ENCODE data around the gene GPR15. TPM values are rescaled to one million over a fixed set of nuclear protein-coding genes. Genes with fewer than 3 reads are reported as not detected.

Gene GPR15
- total and polyA plus RNA-seq, 10 of the 15 experiments (the other 5 are each of a cell fraction or from before 2014, with no cell fraction given): 70.7 to 150 (median 115) TPM

GRCh38 chr3:98573181-98573728 is 41.5 kb downstream of the GPR15 start (continued):
- TF ChIP-seq CUX1 (IDR thresholded peaks at IDR 0.05; ENCODE audit: insufficient replicate concordance, low read depth, low read length): no peak
- peak; percentile 32; the same call in 1 of the 2 replicates for TF ChIP-seq ATF7 (IDR thresholded peaks at IDR 0.05; ENCODE audit: low read depth)
- TF ChIP-seq EED (IDR thresholded peaks at IDR 0.05; ENCODE audit: low read depth): 0 out of 2 replicates have a peak, but pooled peaks have one; percentile 28
- no peak for TF ChIP-seq FOXK2 (IDR thresholded peaks at IDR 0.05)
- TF ChIP-seq SUZ12 (IDR thresholded peaks at IDR 0.05; ENCODE audit: unreplicated experiment): no peak
- no peak for TF ChIP-seq KLF5 (IDR thresholded peaks at IDR 0.05; ENCODE audit: partially characterized antibody)
- TF ChIP-seq USF2 (IDR thresholded peaks at IDR 0.05; ENCODE audit: borderline replicate concordance, low read depth, low read length): no peak
- no peak for TF ChIP-seq EP300 (IDR thresholded peaks at IDR 0.05; ENCODE audit: borderline replicate concordance in 1 of 2, control insufficient read depth in 1 of 2, low read depth in 2 of 2, low read length in 2 of 2)
- TF ChIP-seq IKZF1 (conservative IDR thresholded peaks at IDR 0.05): peak; percentile 36; the same call in 1 of the 2 replicates
- TF ChIP-seq MTA3 (IDR thresholded peaks at IDR 0.05; ENCODE audit: borderline replicate concordance, low read length): no peak
- no peak for TF ChIP-seq POU2F2 (IDR thresholded peaks at IDR 0.05; ENCODE audit: borderline replicate concordance, low read depth, low read length)
- TF ChIP-seq MLLT1 (IDR thresholded peaks at IDR 0.05): peak; percentile 91
- TF ChIP-seq ZNF384 (IDR thresholded peaks at IDR 0.05; ENCODE audit: borderline replicate concordance, low read depth, low read length): peak; percentile 82
- TF ChIP-seq NBN (IDR thresholded peaks at IDR 0.05): peak; percentile 90
- no peak for TF ChIP-seq TARDBP (IDR thresholded peaks at IDR 0.05; ENCODE audit: borderline replicate concordance)
- no peak for TF ChIP-seq MEF2B (IDR thresholded peaks at IDR 0.05; ENCODE audit: partially characterized antibody, poor library complexity, severe bottlenecking)
- TF ChIP-seq E2F4 (IDR thresholded peaks at IDR 0.05; ENCODE audit: low read depth, low read length): no peak
- TF ChIP-seq CBX5 (IDR thresholded peaks at IDR 0.05; ENCODE audit: low read depth): no peak
- no peak for TF ChIP-seq EGR1 (IDR thresholded peaks at IDR 0.05; ENCODE audit: borderline replicate concordance in 1 of 2, low read depth in 2 of 2, low read length in 2 of 2)
- TF ChIP-seq PAX8 (IDR thresholded peaks at IDR 0.05): no peak
- TF ChIP-seq IRF4 (IDR thresholded peaks at IDR 0.05; ENCODE audit: low read depth, low read length): no peak

Data from GM12878 (cell line).